Mesothelial cell of epicardium (in vitro differentiated cells): ENCODE data around the gene PLCB4. TPM values are rescaled to one million over a fixed set of nuclear protein-coding genes. Genes with fewer than 3 reads are reported as not detected.

Source experiments
- DNase-seq, 2 experiments: peaks; one replicate each; pipeline ENCODE4 v3.0.0; 2021; ENCODE audit warnings: low spot score in 2 of 2; ENCODE audit not compliant: unreplicated experiment in 2 of 2
- H3K27ac Mint-ChIP-seq: 2 replicates; pipeline ENCODE4 v1.8.0; 2021; ENCODE audit warnings: mixed read lengths
- H3K27me3 Mint-ChIP-seq: 2 replicates; pipeline ENCODE4 v1.8.0; 2021; ENCODE audit warnings: low read depth, mixed read lengths
- H3K36me3 Mint-ChIP-seq: 2 replicates; pipeline ENCODE4 v1.8.0; 2021; ENCODE audit warnings: mixed read lengths
- H3K4me1 Mint-ChIP-seq: 2 replicates; pipeline ENCODE4 v1.8.0; 2021; ENCODE audit warnings: mixed read lengths
- H3K4me3 Mint-ChIP-seq: 2 replicates; pipeline ENCODE4 v1.8.0; 2021; ENCODE audit warnings: mild to moderate bottlenecking, moderate library complexity, mixed read lengths
- H3K9me3 Mint-ChIP-seq: 2 replicates; pipeline ENCODE4 v1.8.0; 2021; ENCODE audit warnings: mixed read lengths
- total RNA-seq: library from RNA; stranded (reverse); gene quantifications from 3 replicates; pipeline ENCODE4 v1.2.1, GENCODE V29; 2021
- TF ChIP-seq, protein P1 (sequence below): fragments of 200-600 bp; sonication (generic); IDR thresholded peaks from one replicate; pipeline ENCODE4 v1.5.0; 2021; ENCODE audit warnings: antibody characterized with exemption; ENCODE audit not compliant: unreplicated experiment

PLCB4 gene
- total RNA-seq, 1 donor from 2014 or later: 14.0 TPM

DNA sequence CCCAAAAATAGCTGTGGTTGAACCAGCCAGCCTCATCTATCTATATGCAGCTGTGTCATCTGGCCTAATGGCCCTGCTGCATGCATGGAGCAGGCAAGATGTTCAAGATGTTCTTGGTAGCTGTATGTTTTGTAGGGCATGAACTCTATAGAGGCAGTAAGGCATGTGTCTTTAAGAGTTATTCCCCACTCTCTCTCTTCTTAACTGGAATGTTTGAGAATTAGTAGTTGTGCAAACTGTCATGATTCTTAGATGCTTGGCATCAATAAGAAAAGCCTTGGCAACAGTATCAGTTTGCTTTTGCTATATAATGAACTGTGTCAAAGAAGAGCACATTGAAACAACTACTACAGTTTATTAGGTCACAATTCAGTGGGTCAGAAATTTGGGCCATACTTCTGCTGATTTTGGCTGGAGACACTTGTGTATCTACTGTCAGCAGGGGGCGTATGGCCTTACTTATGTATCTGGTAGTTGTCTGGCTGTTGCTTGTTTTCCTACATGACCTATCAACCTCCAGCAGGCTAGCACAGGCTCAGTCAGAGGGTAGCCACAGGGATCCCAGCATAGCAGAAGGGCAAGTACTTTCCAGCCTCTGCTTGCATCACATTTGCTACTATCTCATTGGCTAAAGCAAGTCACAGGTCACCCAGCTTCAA is 389.4 kb downstream of the PLCB4 start:
- TF ChIP-seq, protein P1, sequence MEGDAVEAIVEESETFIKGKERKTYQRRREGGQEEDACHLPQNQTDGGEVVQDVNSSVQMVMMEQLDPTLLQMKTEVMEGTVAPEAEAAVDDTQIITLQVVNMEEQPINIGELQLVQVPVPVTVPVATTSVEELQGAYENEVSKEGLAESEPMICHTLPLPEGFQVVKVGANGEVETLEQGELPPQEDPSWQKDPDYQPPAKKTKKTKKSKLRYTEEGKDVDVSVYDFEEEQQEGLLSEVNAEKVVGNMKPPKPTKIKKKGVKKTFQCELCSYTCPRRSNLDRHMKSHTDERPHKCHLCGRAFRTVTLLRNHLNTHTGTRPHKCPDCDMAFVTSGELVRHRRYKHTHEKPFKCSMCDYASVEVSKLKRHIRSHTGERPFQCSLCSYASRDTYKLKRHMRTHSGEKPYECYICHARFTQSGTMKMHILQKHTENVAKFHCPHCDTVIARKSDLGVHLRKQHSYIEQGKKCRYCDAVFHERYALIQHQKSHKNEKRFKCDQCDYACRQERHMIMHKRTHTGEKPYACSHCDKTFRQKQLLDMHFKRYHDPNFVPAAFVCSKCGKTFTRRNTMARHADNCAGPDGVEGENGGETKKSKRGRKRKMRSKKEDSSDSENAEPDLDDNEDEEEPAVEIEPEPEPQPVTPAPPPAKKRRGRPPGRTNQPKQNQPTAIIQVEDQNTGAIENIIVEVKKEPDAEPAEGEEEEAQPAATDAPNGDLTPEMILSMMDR: no peak
- no peak overlapping the region for H3K4me3 Mint-ChIP-seq
- H3K36me3 Mint-ChIP-seq: peaks cover 34% of the 10 kb centered on the region
- no peaks in the 10 kb centered on the region for H3K27me3 Mint-ChIP-seq
- no peak overlapping the region for H3K27ac Mint-ChIP-seq
- no peak for DNase-seq
- peaks cover 11% of the 10 kb centered on the region for H3K9me3 Mint-ChIP-seq
- peaks cover 7% of the 10 kb centered on the region for H3K4me1 Mint-ChIP-seq

GRCh38 chr20:9460518-9460917 is 391.6 kb downstream of the PLCB4 start:
- H3K4me1 Mint-ChIP-seq: peaks cover 7% of the 10 kb centered on the region
- H3K27ac Mint-ChIP-seq: no peak overlapping the region
- H3K9me3 Mint-ChIP-seq: peaks cover 29% of the 10 kb centered on the region
- no peaks in the 10 kb centered on the region for H3K27me3 Mint-ChIP-seq
- no peak overlapping the region for H3K4me3 Mint-ChIP-seq
- TF ChIP-seq, protein P1: no peak
- H3K36me3 Mint-ChIP-seq: peaks cover 33% of the 10 kb centered on the region
- DNase-seq: no peak

DNA sequence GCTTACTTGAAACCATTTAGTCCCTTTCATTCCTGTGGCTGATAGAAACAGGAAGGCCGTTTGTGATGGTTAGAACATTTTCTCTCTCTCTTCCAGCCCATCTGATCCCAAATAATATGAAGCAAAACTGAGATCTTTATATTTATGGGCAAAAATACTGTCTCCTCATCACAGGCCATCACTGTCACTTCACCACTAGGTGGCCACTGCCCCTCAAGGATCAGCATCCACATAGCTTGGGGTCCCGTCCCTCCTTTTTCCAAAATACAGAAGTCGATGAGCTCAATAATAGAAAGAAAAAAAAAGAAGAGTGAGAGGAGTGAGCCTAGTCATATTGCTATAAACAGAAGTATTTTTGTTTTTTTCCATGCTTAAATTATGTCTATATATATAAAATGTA is 399.1 kb downstream of the PLCB4 start:
- Mint-ChIP-seq H3K36me3 (peaks cover 5% of the 10 kb centered on the region), H3K27ac (no peak overlapping the region)
- no peak for DNase-seq

GRCh38 chr20:9474835-9475415 is 406.0 kb downstream of the PLCB4 start:
- TF ChIP-seq, protein P1: no peak
- H3K27me3 Mint-ChIP-seq: no peaks in the 10 kb centered on the region
- no peak for DNase-seq
- H3K9me3 Mint-ChIP-seq: no peaks in the 10 kb centered on the region
- no peaks in the 10 kb centered on the region for H3K4me1 Mint-ChIP-seq
- H3K27ac Mint-ChIP-seq: no peak overlapping the region
- H3K4me3 Mint-ChIP-seq: no peak overlapping the region
- no peaks in the 10 kb centered on the region for H3K36me3 Mint-ChIP-seq

More for the DNA sequence above, 399.1 kb downstream of the PLCB4 start:
- no peaks in the 10 kb centered on the region for H3K4me1 Mint-ChIP-seq
- H3K4me3 Mint-ChIP-seq: no peak overlapping the region
- no peaks in the 10 kb centered on the region for H3K27me3 Mint-ChIP-seq
- TF ChIP-seq, protein P1: peak; percentile 55
- peaks cover 22% of the 10 kb centered on the region for H3K9me3 Mint-ChIP-seq

DNA sequence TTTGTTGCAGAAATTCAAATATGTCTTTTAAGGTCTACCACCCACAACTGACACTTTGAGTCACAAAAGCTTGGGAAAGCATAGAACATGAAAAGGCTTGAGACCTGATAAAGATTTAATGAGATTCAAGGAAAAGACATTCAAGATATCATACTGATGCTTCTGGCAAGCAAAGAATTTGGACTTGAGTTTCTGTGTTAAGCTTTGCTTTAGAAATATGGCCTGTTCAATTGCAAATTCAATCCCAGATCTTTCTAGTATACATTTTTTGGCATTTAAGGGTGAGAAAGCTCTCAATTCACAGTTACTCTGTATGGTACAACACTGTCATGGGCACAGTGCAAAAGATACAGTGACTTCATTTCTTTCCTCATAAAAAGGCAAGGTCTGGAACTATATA is 406.6 kb downstream of the PLCB4 start:
- DNase-seq: no peak
- no peak overlapping the region for H3K27ac Mint-ChIP-seq
- H3K4me1 Mint-ChIP-seq: no peaks in the 10 kb centered on the region
- TF ChIP-seq, protein P1: no peak
- no peaks in the 10 kb centered on the region for H3K27me3 Mint-ChIP-seq
- no peaks in the 10 kb centered on the region for H3K9me3 Mint-ChIP-seq
- H3K36me3 Mint-ChIP-seq: no peaks in the 10 kb centered on the region
- H3K4me3 Mint-ChIP-seq: no peak overlapping the region
